NCI-H2081 (cell line): ENCODE measurements around the gene LOXHD1.
A peak's percentile ranks its signal among the peaks of the same experiment; 100 is the strongest.

ENCODE experiments used
- DNase-seq, 2 experiments: peaks; one replicate each; lab custom pipeline; 2025; lab: John Stamatoyannopoulos, UW

LOXHD1 gene

GRCh38 chr18:46629361-46629760 lies 27.7 kb downstream of the LOXHD1 start:
- DNase-seq = no peak

GRCh38 chr18:46628206-46628605 lies 28.8 kb downstream of the LOXHD1 start:
- DNase-seq = no peak

DNA sequence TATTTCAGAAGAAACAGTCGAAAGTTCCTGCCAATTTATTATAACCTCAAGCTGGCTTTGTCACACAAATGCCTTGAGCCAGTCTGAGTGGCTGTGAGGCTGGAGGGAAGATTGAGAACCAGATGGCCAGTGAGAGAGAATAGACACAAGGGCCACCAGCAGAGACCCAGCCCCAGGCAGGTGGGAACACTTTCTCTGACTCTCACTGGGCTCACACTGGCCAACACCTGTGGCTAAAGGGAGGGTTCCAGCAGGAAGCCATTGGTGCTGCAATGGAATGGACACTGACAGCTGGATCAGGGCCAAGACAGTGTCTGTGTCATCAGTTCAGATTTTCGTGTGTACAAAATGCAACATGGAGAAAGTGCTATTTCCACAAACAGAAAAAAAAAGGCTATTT lies 29.9 kb downstream of the LOXHD1 start:
- DNase-seq = no peak

DNA sequence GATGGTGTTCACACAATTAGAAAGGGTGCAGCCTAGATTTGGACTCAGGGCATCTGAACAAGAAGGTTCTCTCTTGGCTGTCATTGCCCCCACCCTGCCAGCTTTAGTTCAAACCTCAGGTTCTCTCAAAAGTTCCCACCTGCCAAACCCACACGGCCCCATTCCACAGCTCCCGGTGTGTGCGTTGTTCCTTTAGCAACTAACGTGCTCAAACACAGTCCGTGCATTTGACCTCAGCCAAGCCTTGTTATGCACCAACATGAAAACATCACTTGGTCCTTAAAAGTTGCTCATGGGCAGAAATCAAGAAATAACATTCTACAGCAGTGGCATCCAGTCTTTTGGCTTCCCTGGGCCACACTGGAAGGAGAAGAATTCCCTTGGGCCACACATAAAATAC lies 32.0 kb downstream of the LOXHD1 start:
- DNase-seq = no peak

DNA sequence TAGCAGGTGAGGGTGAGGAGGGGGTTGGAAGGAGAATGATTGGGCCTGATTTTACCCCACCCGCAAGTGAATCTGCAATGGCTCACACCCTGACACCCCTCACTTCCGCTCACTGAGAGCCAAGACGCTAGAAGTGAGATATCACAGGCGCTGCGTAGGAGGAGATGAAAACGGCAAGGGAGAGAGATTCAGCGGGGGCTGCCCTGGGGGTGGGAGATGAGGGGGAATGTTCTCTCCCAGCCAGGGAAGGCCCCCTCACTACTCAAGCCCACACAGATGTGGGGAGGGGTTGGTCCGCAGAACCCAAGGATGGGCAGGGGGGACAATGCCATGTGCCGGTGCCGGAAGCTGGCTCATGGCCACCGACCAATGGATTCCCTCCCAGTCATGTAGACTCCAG lies 32.9 kb downstream of the LOXHD1 start:
- DNase-seq = no peak

- no peak for DNase-seq
These were observed 33.5 kb downstream of the LOXHD1 start for GRCh38 chr18:46623541-46623940.

DNA sequence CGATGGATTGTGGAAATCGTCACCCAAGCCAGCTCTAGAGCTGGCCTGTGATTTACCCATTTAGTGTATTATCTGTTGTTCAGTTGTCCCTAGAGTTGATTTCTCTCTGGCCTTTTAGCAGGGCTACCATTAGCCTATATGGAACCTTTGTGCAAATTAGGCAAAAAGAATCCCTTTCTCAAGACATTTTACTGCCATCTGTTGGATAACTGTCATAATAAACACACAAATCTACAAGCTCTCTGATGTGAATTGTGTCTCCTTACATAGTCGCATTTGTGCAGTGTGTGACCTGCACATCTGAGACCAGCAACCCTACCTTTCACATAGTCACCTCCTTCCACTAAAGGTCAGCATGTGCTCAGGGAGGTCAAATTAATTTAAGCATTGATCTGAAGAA lies 34.0 kb downstream of the LOXHD1 start:
- peak; percentile 8 to 13 for DNase-seq

DNA sequence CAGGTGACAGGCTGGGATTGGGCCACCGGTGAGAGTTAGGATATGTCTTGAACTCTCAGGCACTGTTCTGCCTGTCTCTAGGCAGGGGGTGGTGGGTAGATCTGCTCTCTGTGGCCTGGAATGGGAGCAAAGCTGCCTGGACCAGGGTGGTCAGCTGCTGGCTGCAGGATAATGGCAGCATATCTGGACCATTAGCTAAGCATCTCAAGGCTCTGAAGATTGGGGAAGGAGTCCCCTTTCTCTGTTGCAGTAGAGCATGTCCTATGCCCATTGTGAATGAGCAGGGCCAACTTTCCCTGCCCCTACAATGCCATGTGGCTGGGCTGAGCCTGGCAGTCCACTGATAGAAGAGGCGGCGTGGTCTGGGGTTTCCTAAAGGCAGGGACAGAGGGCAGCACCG lies 34.6 kb downstream of the LOXHD1 start:
- DNase-seq = no peak

DNA sequence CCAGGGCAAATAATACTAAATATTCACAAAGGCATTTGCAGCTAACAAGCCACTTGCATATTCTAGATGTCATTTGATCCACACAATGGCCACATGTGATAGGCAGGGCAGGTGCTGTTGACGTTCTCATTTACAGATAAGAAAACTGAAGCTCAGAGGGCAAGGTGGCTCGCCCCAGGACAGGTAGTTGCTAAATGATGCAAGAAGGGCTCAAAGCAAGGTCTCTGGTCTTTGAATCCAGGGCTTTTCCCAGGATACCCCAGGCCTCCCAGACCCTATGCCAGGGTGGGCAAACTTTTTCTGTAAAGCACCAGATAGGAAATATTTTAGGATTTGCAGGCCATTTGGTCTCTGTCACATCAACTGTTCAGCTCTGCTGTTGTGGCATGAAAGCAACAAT lies 35.1 kb downstream of the LOXHD1 start:
- DNase-seq = no peak

DNA sequence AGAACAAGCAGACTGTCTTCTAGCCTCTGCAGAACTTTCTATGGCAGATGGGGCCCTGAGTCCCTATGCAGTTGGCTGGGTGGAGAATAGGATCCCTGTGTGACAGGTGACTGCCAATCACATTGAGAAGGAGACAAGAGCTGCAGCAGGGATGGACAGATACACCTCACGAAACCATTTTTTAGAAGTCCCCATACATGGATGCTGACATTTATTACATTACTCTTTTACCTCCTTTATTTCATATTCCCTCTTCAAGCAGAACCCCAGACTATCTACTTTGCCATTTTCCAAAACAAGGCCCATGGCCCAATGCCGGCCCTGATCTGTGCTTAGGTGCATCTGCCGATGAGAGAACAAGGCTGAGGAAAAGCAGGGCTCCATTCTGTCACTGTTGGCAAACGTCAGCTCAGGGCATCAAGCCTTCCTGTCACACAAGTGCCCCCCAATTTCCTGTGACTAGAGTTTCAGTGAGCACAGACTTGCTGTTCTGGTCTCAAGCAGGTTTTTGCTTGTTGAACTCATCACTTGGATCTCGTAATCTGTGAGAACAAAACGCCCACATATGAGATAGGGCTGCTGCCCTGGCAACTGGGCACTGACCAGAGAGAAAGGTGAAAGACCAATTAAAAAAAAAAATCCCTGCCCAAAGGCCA lies 35.8 kb downstream of the LOXHD1 start:
- DNase-seq = no peak

DNA sequence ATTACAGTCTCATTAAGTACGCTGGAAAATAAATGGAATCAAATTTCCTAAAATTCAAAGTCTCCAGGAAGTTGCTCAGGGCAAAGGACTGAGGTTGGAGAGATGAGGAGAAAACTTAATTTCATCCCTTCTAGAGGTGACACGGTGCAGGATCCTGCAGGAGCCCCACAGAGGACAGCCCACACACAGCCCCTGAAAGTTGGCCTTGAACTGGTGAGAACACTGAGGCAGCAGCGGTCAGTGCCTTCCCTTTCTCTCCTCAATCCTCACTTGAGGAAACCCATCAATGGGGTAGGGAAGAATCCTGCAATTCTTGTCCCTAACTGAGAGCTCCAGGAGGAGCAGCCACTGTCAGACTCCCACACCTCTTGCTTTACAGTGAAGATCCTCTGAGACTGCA lies 37.5 kb downstream of the LOXHD1 start:
- DNase-seq = no peak

- no peak for DNase-seq
These were observed 41.3 kb downstream of the LOXHD1 start for GRCh38 chr18:46615720-46616119.

DNA sequence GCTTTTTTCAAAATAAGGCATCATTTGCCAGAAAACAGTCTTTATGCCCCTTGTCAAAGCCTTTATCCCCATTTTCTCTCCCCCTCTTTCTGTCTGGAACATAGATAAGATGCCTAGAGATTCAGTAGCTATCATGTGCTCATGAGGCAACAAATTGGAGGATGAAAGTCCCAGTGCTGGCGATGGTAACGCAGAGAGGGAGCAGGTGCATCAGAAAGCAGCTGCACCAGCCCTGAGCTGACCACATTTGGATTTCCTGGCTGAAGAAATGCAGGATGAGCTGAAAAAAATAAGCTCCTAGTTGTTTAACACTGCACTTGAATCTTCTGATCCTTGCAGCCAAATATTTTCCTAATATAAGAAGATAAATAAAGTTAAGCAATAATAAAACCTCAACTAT lies 48.0 kb downstream of the LOXHD1 start:
- DNase-seq = no peak

GRCh38 chr18:46607926-46608325 lies 49.1 kb downstream of the LOXHD1 start:
- no peak for DNase-seq

- DNase-seq = no peak
These were observed 55.7 kb downstream of the LOXHD1 start for GRCh38 chr18:46601141-46601805.

- no peak for DNase-seq
These were observed 60.9 kb downstream of the LOXHD1 start for GRCh38 chr18:46596119-46596518.

DNA sequence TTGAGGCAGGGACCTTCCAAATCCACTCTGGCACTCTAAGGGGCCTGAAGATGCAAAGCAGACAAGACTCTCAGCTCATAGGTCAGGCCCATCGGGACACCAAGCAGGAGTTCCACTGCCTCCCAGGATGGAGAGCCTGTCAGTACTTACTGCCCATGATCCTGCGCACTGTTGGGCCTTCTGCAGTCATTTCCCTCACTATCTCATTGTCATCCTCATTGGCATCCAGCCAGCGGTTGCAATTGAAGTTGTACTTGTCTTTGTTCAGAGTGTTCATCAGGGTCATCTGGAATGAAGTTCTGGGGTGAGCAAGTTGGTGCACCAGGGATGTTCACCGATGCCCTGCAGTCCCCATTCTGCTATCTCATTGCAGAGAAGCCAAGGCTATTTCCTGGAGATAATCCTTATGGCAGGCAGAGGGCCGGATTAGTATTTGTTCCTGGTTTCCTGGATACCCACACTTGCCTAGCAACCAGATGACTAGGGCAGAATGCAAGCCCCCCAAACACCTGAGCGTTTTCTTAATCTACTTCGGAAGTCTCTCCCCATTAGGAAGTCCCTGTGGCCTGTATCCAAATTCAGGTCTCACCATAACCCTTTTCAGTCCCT lies 65.1 kb downstream of the LOXHD1 start:
- no peak for DNase-seq

DNA sequence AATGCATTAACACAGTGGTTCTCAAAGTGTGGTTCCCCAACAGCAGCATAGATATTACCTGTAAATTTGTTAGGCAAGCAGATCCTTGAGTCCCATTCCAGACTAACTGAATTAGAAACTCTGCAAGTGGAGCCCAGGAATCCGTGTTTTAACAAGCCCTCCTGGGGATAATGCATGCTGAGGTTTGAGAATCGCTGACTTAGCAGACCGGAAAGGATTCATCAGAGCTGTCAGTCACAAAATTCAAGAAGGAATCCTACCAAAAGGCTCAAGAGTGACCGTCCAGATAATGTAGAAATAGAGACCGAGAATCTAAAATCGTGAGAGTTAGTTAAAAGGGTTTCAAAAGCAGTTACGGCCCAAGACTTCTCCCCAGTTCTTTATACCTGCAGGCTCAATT lies 66.9 kb downstream of the LOXHD1 start:
- no peak for DNase-seq

DNA sequence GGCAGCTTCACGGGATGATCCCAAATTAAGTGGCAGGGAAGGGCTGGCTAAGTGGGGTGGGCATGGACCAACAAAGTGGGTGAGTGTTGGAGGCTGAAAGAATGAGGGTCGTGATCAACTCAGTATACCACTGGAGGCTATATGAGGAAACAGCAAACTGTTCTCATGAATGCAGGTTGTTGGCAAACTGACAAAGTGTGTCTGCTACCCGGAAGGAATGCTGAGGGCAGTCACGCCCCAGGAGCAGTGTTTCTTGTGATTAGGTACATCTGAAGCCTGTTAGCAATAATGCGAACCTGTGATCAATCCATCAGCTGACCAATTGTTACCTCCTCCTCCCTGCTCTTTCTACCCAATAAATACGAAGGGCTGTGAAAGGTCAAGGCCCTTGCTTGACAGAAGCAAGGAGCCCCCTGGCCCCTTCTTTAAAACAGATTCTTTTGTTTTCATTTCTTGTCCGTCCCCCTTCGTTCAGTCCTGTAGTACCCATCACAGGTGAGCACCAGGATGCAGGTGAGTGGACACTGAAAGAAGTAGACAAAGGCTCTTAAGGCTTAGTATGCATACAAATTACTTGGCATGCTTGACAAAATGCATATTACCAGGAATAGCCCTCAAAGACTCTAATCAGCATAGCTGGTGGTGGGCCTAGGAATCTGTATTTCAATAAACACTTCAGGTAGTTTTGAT lies 67.9 kb downstream of the LOXHD1 start:
- DNase-seq = no peak

- no peak for DNase-seq
These were observed 69.4 kb downstream of the LOXHD1 start for GRCh38 chr18:46587600-46587999.

GRCh38 chr18:46583711-46584110 lies 73.3 kb downstream of the LOXHD1 start:
- no peak for DNase-seq

GRCh38 chr18:46581648-46582047 lies 75.4 kb downstream of the LOXHD1 start:
- no peak for DNase-seq

- DNase-seq = no peak
These were observed 78.0 kb downstream of the LOXHD1 start for GRCh38 chr18:46578987-46579386.
